22Rv1 (cell line): ENCODE measurements around the gene NSG1.

Experiments used
- CTCF ChIP-seq: fragments of 450-650 bp; IDR thresholded peaks from 2 replicates; pipeline ENCODE4 v1.5.1; 2017; ENCODE audit warnings: mild to moderate bottlenecking
- ZFX ChIP-seq: fragments of 450-650 bp; IDR thresholded peaks from 2 replicates; pipeline ENCODE4 v1.6.1; 2017; ENCODE audit warnings: antibody characterized with exemption, borderline replicate concordance

- TF ChIP-seq ZFX, result no peak
- TF ChIP-seq CTCF, result no peak
Observed at GRCh38 chr4:4461850-4462249, 74.9 kb downstream of the NSG1 start.
